ENCODE measurements around the gene RNF208.

RNF208 gene

GRCh38 chr9:137212520-137212919, 9.5 kb downstream of the RNF208 start (continued):
- TF ChIP-seq TSHZ1 (tag by site-specific recombination; IDR thresholded peaks at IDR 0.05; ENCODE audit: borderline replicate concordance): no peak
- no peak for TF ChIP-seq ZNF394 (tag by site-specific recombination; IDR thresholded peaks at IDR 0.05; ENCODE audit: borderline replicate concordance)
- no peak for TF ChIP-seq ZXDB (tag by site-specific recombination; IDR thresholded peaks at IDR 0.05)
- TF ChIP-seq ZNF530 (tag by site-specific recombination; IDR thresholded peaks at IDR 0.05; ENCODE audit: low read depth): no peak
- TF ChIP-seq ZNF175 (tag by site-specific recombination; IDR thresholded peaks at IDR 0.05): no peak
- TF ChIP-seq ZNF677 (tag by site-specific recombination; IDR thresholded peaks at IDR 0.05): no peak
- TF ChIP-seq SCRT2 (tag by site-specific recombination; IDR thresholded peaks at IDR 0.05): peak; percentile 91
- no peak for TF ChIP-seq ZNF146 (tag by site-specific recombination; IDR thresholded peaks at IDR 0.05)
- TF ChIP-seq ZNF24 (tag by site-specific recombination; IDR thresholded peaks at IDR 0.05): no peak
- no peak for TF ChIP-seq ZNF792 (tag by site-specific recombination; IDR thresholded peaks at IDR 0.05)
- 0 out of 2 replicates have a peak, but pooled peaks have one; percentile 16 for TF ChIP-seq HIC1 (tag by site-specific recombination; IDR thresholded peaks at IDR 0.05)
- no peak for TF ChIP-seq ZNF600 (tag by site-specific recombination; IDR thresholded peaks at IDR 0.05)
- TF ChIP-seq PBX3 (CRISPR knock-in tag; IDR thresholded peaks at IDR 0.05): no peak
- peak; percentile 31; the same call in 1 of the 2 replicates for TF ChIP-seq SCRT1 (tag by site-specific recombination; IDR thresholded peaks at IDR 0.05; ENCODE audit: borderline replicate concordance)
- no peak for TF ChIP-seq ZNF169 (tag by site-specific recombination; IDR thresholded peaks at IDR 0.05)
- no peak for TF ChIP-seq EGR2 (tag by site-specific recombination; IDR thresholded peaks at IDR 0.05; ENCODE audit: low read depth)
- TF ChIP-seq GFI1B (tag by site-specific recombination; IDR thresholded peaks at IDR 0.05): no peak
- TF ChIP-seq KLF17 (tag by site-specific recombination; IDR thresholded peaks at IDR 0.05): no peak
- TF ChIP-seq ZNF426 (tag by site-specific recombination; IDR thresholded peaks at IDR 0.05): no peak
- no peak for TF ChIP-seq MYNN (tag by site-specific recombination; IDR thresholded peaks at IDR 0.05; ENCODE audit: borderline replicate concordance)

- no peaks in the 10 kb centered on the region for H3K9me3 ChIP-seq (ENCODE audit: control insufficient read depth, insufficient read depth, low read depth, low read length)
- ChIA-PET POLR2A (interaction anchor here (0.6 to 16.6 kb wide), 6 partner anchors 10 to 125 kb away, joined by 3 to 304 read pairs (median 4); partner anchors contain the start of genes CYSRT1, MAN1B1, RNF208 and RNF224), CTCF (no interaction called here)
- no peaks in the 10 kb centered on the region for H3K4me1 ChIP-seq (ENCODE audit: control insufficient read depth, insufficient read depth, low read length)
- no peak overlapping the region for H3K4me3 ChIP-seq (ENCODE audit: low read depth, low read length)
- H3K27ac ChIP-seq (ENCODE audit: extremely low read depth, low read depth, low read length): no peak overlapping the region
- peaks cover 10 to 81% of the 10 kb centered on the region in 2 experiments; a peak in 2 of 3 replicates for H3K36me3 ChIP-seq (ENCODE audit: control insufficient read depth in 2 of 2, insufficient read depth in 1 of 2, low read length in 2 of 2)
- TF ChIP-seq ZNF140 (tag by site-specific recombination; IDR thresholded peaks at IDR 0.05): no peak
- no peak for TF ChIP-seq ZNF785 (tag by site-specific recombination; IDR thresholded peaks at IDR 0.05)
- no peak for TF ChIP-seq TRIM28 (IDR thresholded peaks at IDR 0.05; ENCODE audit: borderline replicate concordance, low read length)
- no peak for TF ChIP-seq ZNF558 (tag by site-specific recombination; IDR thresholded peaks at IDR 0.05)
- TF ChIP-seq GLIS2 (tag by site-specific recombination; IDR thresholded peaks at IDR 0.05): peak; percentile 51; the same call in 1 of the 2 replicates
- no peak for TF ChIP-seq ZSCAN18 (tag by site-specific recombination; IDR thresholded peaks at IDR 0.05)
- no peak for TF ChIP-seq SP7 (tag by site-specific recombination; IDR thresholded peaks at IDR 0.05)
Observed at GRCh38 chr9:137211532-137211931, 10.5 kb downstream of the RNF208 start.

Measured in HEK293 (cell line).